GM12864 (cell line): Measurements from ENCODE around the gene CFAP97D1.

Experiments used
- DNase-seq: peaks from one replicate; pipeline ENCODE4 v3.0.0-alpha.2; 2011; ENCODE audit warnings: low read depth
- H3K4me3 ChIP-seq: 2 replicates; pipeline ENCODE4 v1.5.1; 2011; ENCODE audit warnings: mild to moderate bottlenecking, low read depth, low read length, control low read depth
- CTCF ChIP-seq: IDR thresholded peaks from 2 replicates; pipeline ENCODE4 v1.5.1; 2011; ENCODE audit warnings: low read depth, mild to moderate bottlenecking, moderate library complexity, low read length, control low read depth, inconsistent platforms; ENCODE audit errors: missing control alignments

The CFAP97D1 gene

GRCh38 chr17:43766413-43767052, 13.7 kb upstream of the CFAP97D1 start:
- TF ChIP-seq CTCF: peak; percentile 73
- DNase-seq: no peak
- H3K4me3 ChIP-seq: no peak overlapping the region

GRCh38 chr17:43767053-43767712, 13.1 kb upstream of the CFAP97D1 start:
- DNase-seq: no peak
- no peak overlapping the region for H3K4me3 ChIP-seq
- no peak for TF ChIP-seq CTCF

DNA sequence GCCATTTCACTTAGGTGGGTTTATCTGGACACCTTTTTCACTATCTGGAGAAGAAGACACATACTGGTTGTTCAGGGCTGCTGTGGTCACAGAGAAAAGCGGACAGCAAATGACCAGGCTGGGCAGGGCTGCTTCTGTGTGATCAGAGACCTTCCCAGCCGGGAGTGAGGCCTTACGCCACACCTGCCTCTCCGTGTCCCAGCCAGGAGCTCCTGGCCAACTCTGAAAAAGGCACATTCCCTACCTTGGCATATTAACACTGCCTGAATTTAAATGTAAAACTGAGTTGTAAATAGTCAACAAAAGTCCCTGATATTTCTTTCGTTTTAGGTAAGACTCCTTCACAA, 12.5 kb upstream of the CFAP97D1 start:
- TF ChIP-seq CTCF: no peak
- no peak for DNase-seq
- H3K4me3 ChIP-seq: no peak overlapping the region

- peak; percentile 38 for DNase-seq
- TF ChIP-seq CTCF: no peak
- H3K4me3 ChIP-seq: no peak overlapping the region
Measured at GRCh38 chr17:43768382-43768781, 11.9 kb upstream of the CFAP97D1 start.

GRCh38 chr17:43768943-43769342, 11.3 kb upstream of the CFAP97D1 start:
- no peak overlapping the region for H3K4me3 ChIP-seq
- TF ChIP-seq CTCF: no peak
- no peak for DNase-seq

GRCh38 chr17:43769426-43769825, 10.8 kb upstream of the CFAP97D1 start:
- TF ChIP-seq CTCF: no peak
- DNase-seq: no peak
- no peak overlapping the region for H3K4me3 ChIP-seq

DNA sequence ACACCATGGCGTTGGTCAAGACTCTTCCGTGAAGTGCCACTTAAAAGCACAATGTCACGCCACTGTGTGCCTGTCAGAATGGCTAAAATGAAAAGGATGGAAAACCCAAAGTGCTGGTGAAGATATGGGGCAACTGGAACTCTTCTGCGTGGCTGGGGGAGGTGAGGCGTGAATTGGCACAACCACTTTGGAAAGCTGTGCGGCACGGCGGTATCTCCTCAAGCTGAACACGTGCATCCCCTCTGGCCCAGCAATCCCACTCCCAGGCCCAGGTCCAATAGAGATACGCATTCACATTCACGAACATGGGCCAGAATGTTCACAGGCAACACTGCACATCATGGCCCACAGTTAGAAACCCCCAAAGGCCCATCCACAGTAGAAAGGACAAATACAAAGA, 10.4 kb upstream of the CFAP97D1 start:
- no peak for DNase-seq
- H3K4me3 ChIP-seq: no peak overlapping the region
- no peak for TF ChIP-seq CTCF
